GM12878 (cell line): Measurements from ENCODE around the gene CD63. TPM values are rescaled to one million over a fixed set of nuclear protein-coding genes. Genes with fewer than 3 reads are reported as not detected.

Source experiments
- ATAC-seq: fragments of 200-7000 bp; cut with Tn5 transposase; 3 replicates; pipeline ENCODE4 v1.9.1; 2020; ENCODE audit warnings: mild to moderate bottlenecking, moderate library complexity
- BruUV-seq: library from RNA; stranded (reverse); fragments of 400-500 nt; replicated peaks from 2 replicates; lab custom pipeline; 2021; lab: Mats Ljungman, UMichigan
- CTCF ChIA-PET: fragments of 300-600 bp; sonication (Branson Sonifier 250); formaldehyde crosslinking; extraction: SDS; loops from one replicate; lab custom pipeline; 2021; ENCODE audit warnings: inconsistent platforms; lab: Yijun Ruan, JAX
- POLR2A ChIA-PET: fragments of 350-600 bp; formaldehyde crosslinking; extraction: SDS; loops from one replicate; lab custom pipeline; 2021; ENCODE audit warnings: inconsistent platforms; lab: Charles Lee
- RAD21 ChIA-PET: fragments of 300-600 bp; sonication (Branson Sonifier 250); formaldehyde crosslinking; loops from one replicate; lab custom pipeline; 2023; ENCODE audit warnings: antibody characterized with exemption; ENCODE audit not compliant: unreplicated experiment; lab: Charles Lee
- SMC1A ChIA-PET: fragments of 300-600 bp; sonication (Branson Sonifier 250); formaldehyde crosslinking; loops from one replicate; lab custom pipeline; 2023; ENCODE audit not compliant: unreplicated experiment, uncharacterized antibody; lab: Charles Lee
- DNase-seq: peaks from one replicate; pipeline ENCODE4 v3.0.0-alpha.2; 2011; ENCODE audit warnings: low read depth, low spot score
- FAIRE-seq: peaks from 3 replicates; lab custom pipeline; 2011; peaks lifted over from hg19 to GRCh38; lab: Jason Lieb, UNC
- H2AFZ ChIP-seq: 2 replicates; pipeline ENCODE4 v1.6.0; 2011; ENCODE audit warnings: low read depth, low read length, control low read depth; ENCODE audit not compliant: control insufficient read depth
- H3K27ac ChIP-seq: 2 replicates; pipeline ENCODE4 v1.5.1; 2011; ENCODE audit warnings: control low read depth; ENCODE audit not compliant: control insufficient read depth, insufficient read depth
- H3K27me3 ChIP-seq, 2 experiments: replicated peaks in 1 of 2; 2 replicates each; pipeline versions ENCODE4 v1.6.0 to v1.6.1; 2011; ENCODE audit warnings: low read length in 1 of 2; ENCODE audit not compliant: control insufficient read depth in 2 of 2, insufficient read depth in 2 of 2
- H3K36me3 ChIP-seq, 2 experiments: 2 replicates each; pipeline ENCODE4 v1.5.1; 2011; ENCODE audit warnings: low read length in 1 of 2; ENCODE audit not compliant: control insufficient read depth in 2 of 2, insufficient read depth in 2 of 2
- H3K4me1 ChIP-seq: 2 replicates; pipeline ENCODE4 v1.6.1; 2011; ENCODE audit warnings: mild to moderate bottlenecking, low read length, moderate library complexity, mixed read lengths; ENCODE audit not compliant: control insufficient read depth, insufficient read depth
- H3K4me2 ChIP-seq: 2 replicates; pipeline ENCODE4 v1.6.0; 2011; ENCODE audit warnings: control low read depth; ENCODE audit not compliant: control insufficient read depth, insufficient read depth
- H3K4me3 ChIP-seq: fragments of 200-600 bp; sonication (generic); 2 replicates; pipeline ENCODE4 v1.5.1; 2016
- H3K79me2 ChIP-seq: 2 replicates; pipeline ENCODE4 v1.6.0; 2011; ENCODE audit warnings: low read length; ENCODE audit not compliant: control insufficient read depth, insufficient read depth
- H3K9ac ChIP-seq: 2 replicates; pipeline ENCODE4 v1.8.0; 2011; ENCODE audit warnings: low read length, control low read depth, mixed read lengths; ENCODE audit not compliant: control insufficient read depth, insufficient read depth
- H3K9me3 ChIP-seq: replicated peaks from 3 replicates; pipeline ENCODE4 v1.5.1; 2011; ENCODE audit warnings: mild to moderate bottlenecking, low read length; ENCODE audit not compliant: control insufficient read depth, insufficient read depth
- H4K20me1 ChIP-seq: 2 replicates; pipeline ENCODE4 v1.6.0; 2011; ENCODE audit not compliant: control insufficient read depth, insufficient read depth
- ATF7 ChIP-seq: fragments of 450-650 bp; IDR thresholded peaks from 2 replicates; pipeline ENCODE4 v1.6.1; 2016; ENCODE audit warnings: low read depth, mild to moderate bottlenecking
- CBX5 ChIP-seq: sonication (generic); IDR thresholded peaks from 2 replicates; pipeline ENCODE4 v1.6.1; 2016; ENCODE audit warnings: low read depth, moderate library complexity, mild to moderate bottlenecking, inconsistent platforms
- EZH2 ChIP-seq: IDR thresholded peaks from 2 replicates; pipeline ENCODE4 v1.6.1; 2012; ENCODE audit warnings: low read depth, mild to moderate bottlenecking, control low read depth, inconsistent platforms, low read length, borderline replicate concordance; ENCODE audit not compliant: control insufficient read depth
- HDAC6 ChIP-seq: fragments of 200-600 bp; sonication (generic); IDR thresholded peaks from one replicate; pipeline ENCODE4 v1.8.0; 2017; ENCODE audit warnings: antibody characterized with exemption; ENCODE audit not compliant: unreplicated experiment
- MAX ChIP-seq: IDR thresholded peaks from 2 replicates; pipeline ENCODE4 v1.6.1; 2012; ENCODE audit warnings: low read depth, low read length, improper control_type of control experiment
- MEF2A ChIP-seq: IDR thresholded peaks from 2 replicates; pipeline ENCODE4 v1.6.1; 2011; ENCODE audit warnings: low read depth, mild to moderate bottlenecking, low read length, moderate library complexity; ENCODE audit not compliant: insufficient read depth
- MLLT1 ChIP-seq: fragments of 450-650 bp; IDR thresholded peaks from 2 replicates; pipeline ENCODE4 v1.6.1; 2016; ENCODE audit warnings: mild to moderate bottlenecking
- MYC ChIP-seq: IDR thresholded peaks from 2 replicates; pipeline ENCODE4 v1.6.1; 2011; ENCODE audit warnings: mild to moderate bottlenecking, low read length, moderate library complexity, inconsistent platforms; ENCODE audit not compliant: insufficient read depth, insufficient replicate concordance, insufficient read length, severe bottlenecking
- PAX5 ChIP-seq: IDR thresholded peaks from 2 replicates; pipeline ENCODE4 v1.6.1; 2011; ENCODE audit warnings: low read depth, low read length, borderline replicate concordance
- SREBF1 ChIP-seq: IDR thresholded peaks from 2 replicates; pipeline ENCODE4 v1.6.1; 2012; ENCODE audit warnings: mild to moderate bottlenecking, low read length
- SUZ12 ChIP-seq: fragments of 200-600 bp; sonication (generic); IDR thresholded peaks from one replicate; pipeline ENCODE4 v1.6.1; 2018; ENCODE audit warnings: antibody characterized with exemption, mild to moderate bottlenecking; ENCODE audit not compliant: unreplicated experiment
- TAF1 ChIP-seq: IDR thresholded peaks from 2 replicates; pipeline ENCODE4 v1.6.1; 2011; ENCODE audit warnings: mild to moderate bottlenecking, low read depth, low read length, borderline replicate concordance
- ZNF622 ChIP-seq: fragments of 450-650 bp; IDR thresholded peaks from 2 replicates; pipeline ENCODE4 v1.6.1; 2017; ENCODE audit warnings: mild to moderate bottlenecking, inconsistent platforms
- WGBS: methylation state at CpG from one replicate; pipeline ENCODE4 v1.1.6; 2016; ENCODE audit warnings: low lambda C conversion rate; ENCODE audit not compliant: insufficient replicate concordance, insufficient coverage; ENCODE audit errors: missing lambda C conversion rate; 5-methylcytosine and 5-hydroxymethylcytosine counted together
- in situ Hi-C: fragments of 300-500 bp; cut with MboI; formaldehyde crosslinking; loops from 9 replicates; pipeline ENCODE4 v1.14.3; 2018; ENCODE audit warnings: mixed read lengths
- intact Hi-C: fragments of 100-400 bp; cut with micrococcal nuclease; formaldehyde crosslinking; loops from one replicate; pipeline ENCODE4 v1.14.2; 2022; ENCODE audit not compliant: unreplicated experiment
- polyA plus RNA-seq, 11 experiments: library from polyadenylated mRNA; depleted of rRNA in 4 of 11; unstranded in 6 of 11; stranded (reverse) in 5 of 11; fragments of >200 nt; fragmentation: Nextera tagmentation in 4 of 11; fragmentation: Illumina TruSeq in 1 of 11; extraction: Ambion mirVana in 4 of 11; extraction: Trizol in 1 of 11; gene quantifications; 1 replicate in 1 of 11; 2 replicates in 10 of 11; pipeline versions ENCODE4 v1.2.1 to v1.2.3, GENCODE V29; 2011 to 2016; ENCODE audit warnings: inconsistent platforms in 2 of 11, missing spikeins in 2 of 11, low read depth in 1 of 11
- total RNA-seq, 4 experiments: library from RNA; depleted of rRNA in 3 of 4; stranded (reverse); fragments of >200 nt in 3 of 4; fragmentation: Illumina TruSeq in 1 of 4; extraction: Trizol in 1 of 4; gene quantifications; 2 replicates each; pipeline versions ENCODE4 v1.2.1 to v1.2.3, GENCODE V29; 2013 to 2021
- TF ChIP-seq, protein P1 (sequence below): IDR thresholded peaks from 2 replicates; pipeline ENCODE4 v1.6.1; 2012; ENCODE audit warnings: low read depth, low read length, improper control_type of control experiment

Gene CD63
- total and polyA plus RNA-seq, 10 of the 15 experiments (the other 5 are each of a cell fraction or from before 2014, with no cell fraction given) = 147 to 220 (median 183) TPM

GRCh38 chr12:55733021-55733555 lies 4.3 kb upstream of the CD63 start (continued):
- TF ChIP-seq EZH2 = no peak
- TF ChIP-seq HDAC6 = no peak
- TF ChIP-seq CBX5 = no peak
- TF ChIP-seq MLLT1 = no peak
- TF ChIP-seq TAF1 = no peak
- TF ChIP-seq, all 136 proteins: peak for 0

- SMC1A ChIA-PET = interaction anchor here (0.9 kb wide), 1 partner anchor 17 kb away, joined by 4 read pairs; the partner anchor contains the start of gene BLOC1S1
- H3K79me2 ChIP-seq = peaks cover 11% of the 10 kb centered on the region
- TF ChIP-seq ATF7 (no peak), MYC (no peak), HDAC6 (no peak), SUZ12 (no peak), MEF2A (no peak), ZNF622 (no peak), PAX5 (no peak), MAX (no peak), SREBF1 (no peak)
- TF ChIP-seq, protein P1, sequence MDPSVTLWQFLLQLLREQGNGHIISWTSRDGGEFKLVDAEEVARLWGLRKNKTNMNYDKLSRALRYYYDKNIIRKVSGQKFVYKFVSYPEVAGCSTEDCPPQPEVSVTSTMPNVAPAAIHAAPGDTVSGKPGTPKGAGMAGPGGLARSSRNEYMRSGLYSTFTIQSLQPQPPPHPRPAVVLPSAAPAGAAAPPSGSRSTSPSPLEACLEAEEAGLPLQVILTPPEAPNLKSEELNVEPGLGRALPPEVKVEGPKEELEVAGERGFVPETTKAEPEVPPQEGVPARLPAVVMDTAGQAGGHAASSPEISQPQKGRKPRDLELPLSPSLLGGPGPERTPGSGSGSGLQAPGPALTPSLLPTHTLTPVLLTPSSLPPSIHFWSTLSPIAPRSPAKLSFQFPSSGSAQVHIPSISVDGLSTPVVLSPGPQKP = no peak
- TF ChIP-seq, all 136 proteins: peak for 0
- ChIA-PET CTCF (no interaction called here), RAD21 (no interaction called here), POLR2A (no interaction called here)
- H3K27me3 ChIP-seq = no peaks in the 10 kb centered on the region
- intact Hi-C loops (loop anchor here (10.0 kb wide), 1 partner anchor 453 kb away; the partner anchor contains the start of gene SMARCC2), in situ Hi-C loops (no loop called here)
- no peaks in the 10 kb centered on the region for H4K20me1 ChIP-seq
- peaks cover 5% of the 10 kb centered on the region for H3K4me1 ChIP-seq
- no TSS peak for BruUV-seq
- no peak for ATAC-seq
- no peaks in the 10 kb centered on the region for H3K36me3 ChIP-seq
- H3K9me3 ChIP-seq = no peaks in the 10 kb centered on the region
- WGBS = 36% methylated on average over 4 of the region's 4 CpGs
- no peak overlapping the region for H3K9ac ChIP-seq
- no peak for FAIRE-seq
- no peak for DNase-seq
- H3K27ac ChIP-seq = no peak overlapping the region
- H3K4me3 ChIP-seq = no peak overlapping the region
- no peak overlapping the region for H2AFZ ChIP-seq
- no peak overlapping the region for H3K4me2 ChIP-seq
Measured at GRCh38 chr12:55732288-55732687, 3.5 kb upstream of the CD63 start.
